Measurements from ENCODE around the gene CDR2. TPM values are rescaled to one million over a fixed set of nuclear protein-coding genes. Genes with fewer than 3 reads are reported as not detected.
A peak's percentile ranks its signal among the peaks of the same experiment; 100 is the strongest.

CDR2 gene
- total and polyA plus RNA-seq, 2 of the 13 experiments (the other 11 are each of a cell fraction or from before 2014, with no cell fraction given): 59.0 to 78.9 TPM

DNA sequence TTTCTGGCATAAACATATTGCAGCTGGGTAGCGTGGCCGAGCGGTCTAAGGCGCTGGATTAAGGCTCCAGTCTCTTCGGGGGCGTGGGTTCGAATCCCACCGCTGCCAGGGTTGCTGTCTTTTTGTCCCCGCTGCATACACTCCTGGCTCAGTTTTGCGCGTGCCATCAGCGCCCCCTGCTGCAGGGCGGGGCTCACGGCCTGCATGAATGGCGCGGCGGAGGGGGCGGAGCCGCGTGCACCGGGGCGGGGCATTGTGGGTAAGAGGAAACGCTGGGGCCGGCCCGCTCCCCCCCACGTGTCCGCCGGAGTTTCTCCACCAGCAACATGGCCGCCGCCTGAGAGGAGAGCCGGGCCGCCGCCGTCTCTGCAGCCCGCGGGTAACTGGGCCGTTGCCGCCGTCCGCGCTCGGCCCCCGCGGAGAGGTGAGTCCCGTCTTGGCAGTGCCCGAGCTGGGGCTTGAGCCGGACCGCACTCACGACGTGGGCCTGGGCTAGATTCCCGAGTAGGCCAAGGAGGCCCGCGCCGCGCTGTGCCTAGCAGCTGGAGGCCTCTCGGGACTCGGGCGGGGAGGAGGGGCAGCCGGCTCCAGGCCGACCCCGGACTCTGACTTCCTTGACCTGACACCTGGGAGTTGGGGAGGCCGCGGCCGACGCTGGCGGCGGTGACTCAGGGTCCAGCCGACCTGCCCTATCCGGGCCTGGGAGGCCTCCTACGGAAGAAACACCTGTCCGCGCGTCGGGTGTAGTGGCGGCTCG is 77.1 kb downstream of the CDR2 start, which contains the start of gene POLR3E (continued):
- TF ChIP-seq, protein P1, sequence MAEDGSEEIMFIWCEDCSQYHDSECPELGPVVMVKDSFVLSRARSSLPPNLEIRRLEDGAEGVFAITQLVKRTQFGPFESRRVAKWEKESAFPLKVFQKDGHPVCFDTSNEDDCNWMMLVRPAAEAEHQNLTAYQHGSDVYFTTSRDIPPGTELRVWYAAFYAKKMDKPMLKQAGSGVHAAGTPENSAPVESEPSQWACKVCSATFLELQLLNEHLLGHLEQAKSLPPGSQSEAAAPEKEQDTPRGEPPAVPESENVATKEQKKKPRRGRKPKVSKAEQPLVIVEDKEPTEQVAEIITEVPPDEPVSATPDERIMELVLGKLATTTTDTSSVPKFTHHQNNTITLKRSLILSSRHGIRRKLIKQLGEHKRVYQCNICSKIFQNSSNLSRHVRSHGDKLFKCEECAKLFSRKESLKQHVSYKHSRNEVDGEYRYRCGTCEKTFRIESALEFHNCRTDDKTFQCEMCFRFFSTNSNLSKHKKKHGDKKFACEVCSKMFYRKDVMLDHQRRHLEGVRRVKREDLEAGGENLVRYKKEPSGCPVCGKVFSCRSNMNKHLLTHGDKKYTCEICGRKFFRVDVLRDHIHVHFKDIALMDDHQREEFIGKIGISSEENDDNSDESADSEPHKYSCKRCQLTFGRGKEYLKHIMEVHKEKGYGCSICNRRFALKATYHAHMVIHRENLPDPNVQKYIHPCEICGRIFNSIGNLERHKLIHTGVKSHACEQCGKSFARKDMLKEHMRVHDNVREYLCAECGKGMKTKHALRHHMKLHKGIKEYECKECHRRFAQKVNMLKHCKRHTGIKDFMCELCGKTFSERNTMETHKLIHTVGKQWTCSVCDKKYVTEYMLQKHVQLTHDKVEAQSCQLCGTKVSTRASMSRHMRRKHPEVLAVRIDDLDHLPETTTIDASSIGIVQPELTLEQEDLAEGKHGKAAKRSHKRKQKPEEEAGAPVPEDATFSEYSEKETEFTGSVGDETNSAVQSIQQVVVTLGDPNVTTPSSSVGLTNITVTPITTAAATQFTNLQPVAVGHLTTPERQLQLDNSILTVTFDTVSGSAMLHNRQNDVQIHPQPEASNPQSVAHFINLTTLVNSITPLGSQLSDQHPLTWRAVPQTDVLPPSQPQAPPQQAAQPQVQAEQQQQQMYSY (CRISPR knock-in tag; IDR thresholded peaks at IDR 0.05): 0 out of 2 replicates have a peak, but pooled peaks have one; percentile 17
- TF ChIP-seq ZSCAN29 (CRISPR knock-in tag; conservative IDR thresholded peaks at IDR 0.05): peak; percentile 93
- TF ChIP-seq ZNF264 (CRISPR knock-in tag; IDR thresholded peaks at IDR 0.05): peak; percentile 95
- TF ChIP-seq, protein P2, sequence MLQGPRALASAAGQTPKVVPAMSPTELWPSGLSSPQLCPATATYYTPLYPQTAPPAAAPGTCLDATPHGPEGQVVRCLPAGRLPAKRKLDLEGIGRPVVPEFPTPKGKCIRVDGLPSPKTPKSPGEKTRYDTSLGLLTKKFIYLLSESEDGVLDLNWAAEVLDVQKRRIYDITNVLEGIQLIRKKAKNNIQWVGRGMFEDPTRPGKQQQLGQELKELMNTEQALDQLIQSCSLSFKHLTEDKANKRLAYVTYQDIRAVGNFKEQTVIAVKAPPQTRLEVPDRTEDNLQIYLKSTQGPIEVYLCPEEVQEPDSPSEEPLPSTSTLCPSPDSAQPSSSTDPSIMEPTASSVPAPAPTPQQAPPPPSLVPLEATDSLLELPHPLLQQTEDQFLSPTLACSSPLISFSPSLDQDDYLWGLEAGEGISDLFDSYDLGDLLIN (CRISPR knock-in tag; IDR thresholded peaks at IDR 0.05; ENCODE audit: borderline replicate concordance): peak; percentile 94; the same call in 1 of the 2 replicates
- no peak for TF ChIP-seq ZNF496 (CRISPR knock-in tag; IDR thresholded peaks at IDR 0.05; ENCODE audit: insufficient replicate concordance)
- TF ChIP-seq IRF1 (CRISPR knock-in tag; IDR thresholded peaks at IDR 0.05; ENCODE audit: low read depth): peak; percentile 96
- TF ChIP-seq, protein P3, sequence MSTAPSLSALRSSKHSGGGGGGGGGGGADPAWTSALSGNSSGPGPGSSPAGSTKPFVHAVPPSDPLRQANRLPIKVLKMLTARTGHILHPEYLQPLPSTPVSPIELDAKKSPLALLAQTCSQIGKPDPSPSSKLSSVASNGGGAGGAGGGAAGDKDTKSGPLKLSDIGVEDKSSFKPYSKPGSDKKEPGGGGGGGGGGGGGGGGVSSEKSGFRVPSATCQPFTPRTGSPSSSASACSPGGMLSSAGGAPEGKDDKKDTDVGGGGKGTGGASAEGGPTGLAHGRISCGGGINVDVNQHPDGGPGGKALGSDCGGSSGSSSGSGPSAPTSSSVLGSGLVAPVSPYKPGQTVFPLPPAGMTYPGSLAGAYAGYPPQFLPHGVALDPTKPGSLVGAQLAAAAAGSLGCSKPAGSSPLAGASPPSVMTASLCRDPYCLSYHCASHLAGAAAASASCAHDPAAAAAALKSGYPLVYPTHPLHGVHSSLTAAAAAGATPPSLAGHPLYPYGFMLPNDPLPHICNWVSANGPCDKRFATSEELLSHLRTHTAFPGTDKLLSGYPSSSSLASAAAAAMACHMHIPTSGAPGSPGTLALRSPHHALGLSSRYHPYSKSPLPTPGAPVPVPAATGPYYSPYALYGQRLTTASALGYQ (CRISPR knock-in tag; IDR thresholded peaks at IDR 0.05): peak; percentile 83
- TF ChIP-seq FOSL1 (CRISPR knock-in tag; IDR thresholded peaks at IDR 0.05; ENCODE audit: borderline replicate concordance): 0 out of 2 replicates have a peak, but pooled peaks have one; percentile 42
- TF ChIP-seq, protein P4, sequence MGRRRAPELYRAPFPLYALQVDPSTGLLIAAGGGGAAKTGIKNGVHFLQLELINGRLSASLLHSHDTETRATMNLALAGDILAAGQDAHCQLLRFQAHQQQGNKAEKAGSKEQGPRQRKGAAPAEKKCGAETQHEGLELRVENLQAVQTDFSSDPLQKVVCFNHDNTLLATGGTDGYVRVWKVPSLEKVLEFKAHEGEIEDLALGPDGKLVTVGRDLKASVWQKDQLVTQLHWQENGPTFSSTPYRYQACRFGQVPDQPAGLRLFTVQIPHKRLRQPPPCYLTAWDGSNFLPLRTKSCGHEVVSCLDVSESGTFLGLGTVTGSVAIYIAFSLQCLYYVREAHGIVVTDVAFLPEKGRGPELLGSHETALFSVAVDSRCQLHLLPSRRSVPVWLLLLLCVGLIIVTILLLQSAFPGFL (CRISPR knock-in tag; IDR thresholded peaks at IDR 0.05): peak; percentile 72
- TF ChIP-seq PTBP1 (IDR thresholded peaks at IDR 0.05; ENCODE audit: low read depth, low read length, poor library complexity, severe bottlenecking): peak; percentile 98
- TF ChIP-seq PAWR (CRISPR knock-in tag; IDR thresholded peaks at IDR 0.05; ENCODE audit: borderline replicate concordance): peak; percentile 80; the same call in 1 of the 2 replicates
- peak; percentile 62; the same call in 1 of the 2 replicates for TF ChIP-seq ZNF775 (CRISPR knock-in tag; IDR thresholded peaks at IDR 0.05; ENCODE audit: borderline replicate concordance)
- TF ChIP-seq, protein P5, sequence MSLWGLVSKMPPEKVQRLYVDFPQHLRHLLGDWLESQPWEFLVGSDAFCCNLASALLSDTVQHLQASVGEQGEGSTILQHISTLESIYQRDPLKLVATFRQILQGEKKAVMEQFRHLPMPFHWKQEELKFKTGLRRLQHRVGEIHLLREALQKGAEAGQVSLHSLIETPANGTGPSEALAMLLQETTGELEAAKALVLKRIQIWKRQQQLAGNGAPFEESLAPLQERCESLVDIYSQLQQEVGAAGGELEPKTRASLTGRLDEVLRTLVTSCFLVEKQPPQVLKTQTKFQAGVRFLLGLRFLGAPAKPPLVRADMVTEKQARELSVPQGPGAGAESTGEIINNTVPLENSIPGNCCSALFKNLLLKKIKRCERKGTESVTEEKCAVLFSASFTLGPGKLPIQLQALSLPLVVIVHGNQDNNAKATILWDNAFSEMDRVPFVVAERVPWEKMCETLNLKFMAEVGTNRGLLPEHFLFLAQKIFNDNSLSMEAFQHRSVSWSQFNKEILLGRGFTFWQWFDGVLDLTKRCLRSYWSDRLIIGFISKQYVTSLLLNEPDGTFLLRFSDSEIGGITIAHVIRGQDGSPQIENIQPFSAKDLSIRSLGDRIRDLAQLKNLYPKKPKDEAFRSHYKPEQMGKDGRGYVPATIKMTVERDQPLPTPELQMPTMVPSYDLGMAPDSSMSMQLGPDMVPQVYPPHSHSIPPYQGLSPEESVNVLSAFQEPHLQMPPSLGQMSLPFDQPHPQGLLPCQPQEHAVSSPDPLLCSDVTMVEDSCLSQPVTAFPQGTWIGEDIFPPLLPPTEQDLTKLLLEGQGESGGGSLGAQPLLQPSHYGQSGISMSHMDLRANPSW (CRISPR knock-in tag; IDR thresholded peaks at IDR 0.05; ENCODE audit: borderline replicate concordance): peak; percentile 94; the same call in 1 of the 2 replicates
- TF ChIP-seq FIP1L1 (IDR thresholded peaks at IDR 0.05; ENCODE audit: borderline replicate concordance, insufficient read depth, low read depth, low read length): peak; percentile 93

All from HepG2 (cell line).